Natural killer cell treated with Interleukin-12 subunit alpha and Interleukin-12 subunit beta and Interleukin-15 and Interleukin-18, amount 100 ng/mL, for 72 hours (primary cell): ENCODE results near the gene ATG2A. TPM values are rescaled to one million over a fixed set of nuclear protein-coding genes. Genes with fewer than 3 reads are reported as not detected.

Experiments used
- ATAC-seq, 2 donors: fragments of 150-1000 bp; cut with Tn5 transposase in 1 of 2; sonication (Bioruptor Pico), chemical (Tn5 transposase) in 1 of 2; 2 replicates each; pipeline ENCODE4 v1.10.0; 2021
- DNase-seq: peaks from one replicate; pipeline ENCODE4 v3.0.0; 2022; ENCODE audit warnings: low spot score
- H3K27ac Mint-ChIP-seq, 2 donors: 1 replicate in 1 of 2; 2 replicates in 1 of 2; pipeline ENCODE4 v1.8.0; 2022; ENCODE audit warnings: mixed read lengths in 2 of 2, mild to moderate bottlenecking in 1 of 2, moderate library complexity in 1 of 2
- H3K27me3 Mint-ChIP-seq, 2 donors: 1 replicate in 1 of 2; 2 replicates in 1 of 2; pipeline ENCODE4 v1.8.0; 2022; ENCODE audit warnings: mixed read lengths in 2 of 2
- H3K36me3 Mint-ChIP-seq: one replicate; pipeline ENCODE4 v1.8.0; 2022; ENCODE audit warnings: mixed read lengths
- H3K4me1 Mint-ChIP-seq, 2 donors: 1 replicate in 1 of 2; 2 replicates in 1 of 2; pipeline ENCODE4 v1.8.0; 2022; ENCODE audit warnings: low read depth in 2 of 2, mixed read lengths in 2 of 2, mild to moderate bottlenecking in 1 of 2
- H3K4me3 Mint-ChIP-seq: one replicate; pipeline ENCODE4 v1.8.0; 2022; ENCODE audit warnings: mixed read lengths
- H3K9me3 Mint-ChIP-seq: 2 replicates; pipeline ENCODE4 v1.8.0; 2022; ENCODE audit warnings: mixed read lengths
- total RNA-seq, 2 donors: library from RNA; stranded (reverse); gene quantifications; one replicate each; pipeline ENCODE4 v1.2.3, GENCODE V29; 2022

Gene ATG2A
- total RNA-seq, 2 donors from 2014 or later, result 24.1 to 31.9 TPM

- no peaks in the 10 kb centered on the region for H3K27me3 Mint-ChIP-seq
- H3K27ac Mint-ChIP-seq, result peak overlapping the region; percentile 83 to 97
- H3K4me1 Mint-ChIP-seq, result peaks cover 19 to 23% of the 10 kb centered on the region in 2 donors
- no peak for ATAC-seq
- DNase-seq, result no peak
- H3K4me3 Mint-ChIP-seq, result peak overlapping the region; percentile 86
- no peaks in the 10 kb centered on the region for H3K9me3 Mint-ChIP-seq
- H3K36me3 Mint-ChIP-seq, result no peaks in the 10 kb centered on the region
Observed at GRCh38 chr11:64918017-64918416, 1.0 kb upstream of the ATG2A start.

- DNase-seq (no peak), ATAC-seq (no peak)
- Mint-ChIP-seq H3K4me3 (peak overlapping the region; percentile 86), H3K36me3 (no peaks in the 10 kb centered on the region), H3K4me1 (peaks cover 19 to 23% of the 10 kb centered on the region in 2 donors), H3K9me3 (no peaks in the 10 kb centered on the region), H3K27ac (peak overlapping the region; percentile 83 to 97), H3K27me3 (no peaks in the 10 kb centered on the region)
Observed at GRCh38 chr11:64917663-64917995, 620 bp upstream of the ATG2A start.

DNA sequence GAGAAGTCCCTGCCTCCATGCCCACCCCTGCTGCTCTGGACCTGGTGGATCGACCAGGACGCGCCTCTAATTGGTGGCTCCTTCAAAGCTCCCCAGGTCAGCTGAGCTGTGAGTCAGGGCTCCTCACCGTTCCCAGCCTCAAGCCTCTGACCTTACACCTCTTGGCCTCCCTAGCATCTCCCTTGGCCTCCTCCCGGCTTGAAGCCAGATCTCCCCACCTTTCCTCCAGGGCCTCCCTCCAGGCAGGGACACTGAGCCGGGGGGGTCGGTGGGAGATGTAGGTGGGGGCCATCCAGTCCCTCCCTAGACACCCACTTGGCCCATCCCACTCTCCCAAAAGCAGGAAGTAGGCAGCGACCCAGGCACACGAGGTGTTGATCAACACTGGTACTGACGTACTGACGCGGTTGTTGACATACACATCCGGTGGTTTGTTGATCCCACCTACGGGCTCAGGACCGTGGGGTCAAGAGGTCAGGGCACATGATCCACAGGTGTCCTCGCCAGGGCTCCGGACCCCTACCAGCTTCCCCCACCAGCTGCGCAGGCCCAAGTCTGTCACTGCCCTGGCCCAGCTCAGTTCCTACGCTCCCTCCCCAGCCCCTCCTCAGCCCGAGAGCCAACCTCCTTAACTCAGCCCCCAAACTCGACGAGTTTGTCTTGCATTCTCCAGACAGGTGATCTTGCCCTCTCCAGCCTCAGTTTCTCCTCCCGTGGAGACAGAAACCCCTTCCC lies 802 bp downstream of the ATG2A start:
- no peaks in the 10 kb centered on the region for H3K27me3 Mint-ChIP-seq
- peaks cover 19 to 23% of the 10 kb centered on the region in 2 donors for H3K4me1 Mint-ChIP-seq
- peak overlapping the region; percentile 83 to 97 for H3K27ac Mint-ChIP-seq
- H3K4me3 Mint-ChIP-seq, result peak overlapping the region; percentile 86
- no peaks in the 10 kb centered on the region for H3K9me3 Mint-ChIP-seq
- H3K36me3 Mint-ChIP-seq, result no peaks in the 10 kb centered on the region
- ATAC-seq (peak; percentile 8 to 14), DNase-seq (no peak)

- DNase-seq (no peak), ATAC-seq (no peak)
- Mint-ChIP-seq H3K4me1 (peaks cover 19 to 23% of the 10 kb centered on the region in 2 donors), H3K36me3 (no peaks in the 10 kb centered on the region), H3K4me3 (peak overlapping the region; percentile 86), H3K27me3 (no peaks in the 10 kb centered on the region), H3K9me3 (no peaks in the 10 kb centered on the region), H3K27ac (peak overlapping the region; percentile 83 to 97)
Observed at GRCh38 chr11:64915376-64915887, 1.6 kb downstream of the ATG2A start.

GRCh38 chr11:64914123-64914522 lies 2.9 kb downstream of the ATG2A start:
- Mint-ChIP-seq H3K27ac (no peak overlapping the region), H3K36me3 (no peaks in the 10 kb centered on the region), H3K9me3 (no peaks in the 10 kb centered on the region), H3K4me3 (no peak overlapping the region), H3K27me3 (no peaks in the 10 kb centered on the region), H3K4me1 (peaks cover 19 to 23% of the 10 kb centered on the region in 2 donors)
- ATAC-seq, result no peak
- DNase-seq, result no peak

GRCh38 chr11:64913171-64913727 lies 3.8 kb downstream of the ATG2A start:
- Mint-ChIP-seq H3K4me3 (no peak overlapping the region), H3K9me3 (no peaks in the 10 kb centered on the region), H3K36me3 (no peaks in the 10 kb centered on the region), H3K27me3 (no peaks in the 10 kb centered on the region), H3K4me1 (peaks cover 19 to 23% of the 10 kb centered on the region in 2 donors), H3K27ac (no peak overlapping the region)
- no peak for DNase-seq
- ATAC-seq, result no peak

- no peaks in the 10 kb centered on the region for H3K27me3 Mint-ChIP-seq
- no peak overlapping the region for H3K27ac Mint-ChIP-seq
Observed at GRCh38 chr11:64911689-64912088, 5.3 kb downstream of the ATG2A start.

DNA sequence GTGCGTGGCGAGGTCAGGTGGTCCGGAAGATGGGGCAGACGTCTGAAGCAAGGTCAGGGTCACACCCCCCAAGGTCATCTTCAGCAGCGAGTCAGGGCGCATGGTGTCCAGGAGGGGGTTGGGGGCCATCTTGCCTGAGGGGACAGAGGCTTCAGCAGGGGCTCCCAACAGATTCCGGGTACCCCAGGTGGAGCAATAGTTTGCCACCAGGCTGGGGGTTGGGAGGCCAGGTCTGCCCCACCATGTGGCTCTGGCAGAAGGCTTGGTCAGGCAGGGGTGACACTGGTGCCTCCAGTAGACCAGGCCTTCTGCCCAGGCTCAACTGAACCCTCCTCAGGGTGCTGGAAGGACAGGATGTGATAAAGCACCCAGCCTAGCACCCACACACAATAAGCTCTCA lies 5.9 kb downstream of the ATG2A start:
- Mint-ChIP-seq H3K36me3 (no peaks in the 10 kb centered on the region), H3K27ac (no peak overlapping the region), H3K4me1 (peaks cover 4 to 7% of the 10 kb centered on the region in 2 donors), H3K4me3 (no peak overlapping the region), H3K27me3 (no peaks in the 10 kb centered on the region), H3K9me3 (no peaks in the 10 kb centered on the region)
- no peak for DNase-seq
- no peak for ATAC-seq

More at GRCh38 chr11:64911689-64912088, 5.3 kb downstream of the ATG2A start:
- no peak for DNase-seq
- peaks cover 9 to 12% of the 10 kb centered on the region in 2 donors for H3K4me1 Mint-ChIP-seq
- no peak for ATAC-seq
- no peaks in the 10 kb centered on the region for H3K9me3 Mint-ChIP-seq
- H3K36me3 Mint-ChIP-seq, result no peaks in the 10 kb centered on the region
- no peak overlapping the region for H3K4me3 Mint-ChIP-seq

- Mint-ChIP-seq H3K9me3 (no peaks in the 10 kb centered on the region), H3K36me3 (no peaks in the 10 kb centered on the region), H3K27ac (no peak overlapping the region), H3K27me3 (no peaks in the 10 kb centered on the region), H3K4me1 (peaks cover 0 to 3% of the 10 kb centered on the region in 2 donors), H3K4me3 (no peak overlapping the region)
- DNase-seq (no peak), ATAC-seq (no peak)
Observed at GRCh38 chr11:64910451-64911093, 6.4 kb downstream of the ATG2A start.

DNA sequence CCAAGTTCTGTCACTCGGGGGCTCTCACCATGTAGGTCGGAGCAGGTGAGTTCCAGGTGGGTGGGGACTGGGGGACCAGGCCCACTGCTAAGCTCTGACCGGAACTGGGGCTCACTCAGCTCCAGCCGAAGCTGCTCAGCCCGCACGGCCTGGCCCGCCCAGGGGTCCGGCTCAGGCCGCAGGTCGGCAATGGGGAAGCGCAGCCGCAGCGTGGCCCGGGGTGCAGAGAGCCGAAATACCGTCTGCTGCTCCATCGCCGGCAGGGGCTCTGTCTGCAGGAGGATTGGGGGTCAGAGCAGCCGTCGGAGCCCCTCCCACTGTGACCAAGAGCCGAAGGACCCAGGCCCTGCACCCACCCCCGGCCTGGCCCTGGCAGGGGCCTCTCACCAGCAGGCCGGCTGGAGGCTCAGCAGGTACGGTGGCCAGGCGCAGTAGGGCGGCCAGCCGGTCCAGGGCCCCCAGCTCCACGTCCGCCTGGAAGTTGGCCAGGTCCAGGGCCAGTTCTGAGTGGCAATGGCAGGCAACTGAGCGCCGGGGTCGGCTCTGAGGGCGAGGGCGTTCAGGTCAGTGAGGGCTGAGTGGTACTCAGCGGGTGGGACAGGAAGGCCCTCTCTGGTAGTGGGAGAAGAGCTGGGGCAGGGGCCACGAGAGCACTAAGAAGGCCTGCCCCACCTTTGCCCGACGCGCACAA lies 7.2 kb downstream of the ATG2A start:
- DNase-seq, result no peak
- no peak for ATAC-seq
- H3K9me3 Mint-ChIP-seq, result no peaks in the 10 kb centered on the region
- H3K27me3 Mint-ChIP-seq, result no peaks in the 10 kb centered on the region
- no peaks in the 10 kb centered on the region for H3K36me3 Mint-ChIP-seq
- no peak overlapping the region for H3K4me3 Mint-ChIP-seq
- H3K4me1 Mint-ChIP-seq, result peaks cover 0 to 3% of the 10 kb centered on the region in 2 donors
- no peak overlapping the region for H3K27ac Mint-ChIP-seq

DNA sequence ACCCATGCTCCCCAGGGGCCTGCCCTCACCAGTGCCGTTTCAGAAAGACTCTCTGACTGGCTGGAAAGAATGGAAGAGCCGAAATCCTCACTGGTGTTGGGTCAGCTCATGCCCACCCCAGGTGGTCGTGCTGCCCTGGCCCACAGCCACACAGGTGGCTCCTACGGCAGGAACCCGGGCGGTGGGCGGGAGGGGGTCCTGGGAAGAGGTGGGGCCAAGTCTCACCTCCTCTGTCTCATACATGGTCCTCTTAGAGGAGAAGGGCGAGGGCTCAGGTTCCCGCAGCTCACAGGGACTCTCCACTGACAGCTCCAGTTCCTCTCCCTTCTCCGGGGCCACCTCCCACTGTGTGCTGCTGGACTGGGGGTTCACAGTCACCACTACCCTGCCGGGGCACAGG lies 8.2 kb downstream of the ATG2A start:
- H3K9me3 Mint-ChIP-seq, result no peaks in the 10 kb centered on the region
- ATAC-seq (no peak), DNase-seq (no peak)
- H3K4me1 Mint-ChIP-seq, result no peaks in the 10 kb centered on the region
- no peak overlapping the region for H3K4me3 Mint-ChIP-seq
- H3K36me3 Mint-ChIP-seq, result no peaks in the 10 kb centered on the region
- H3K27me3 Mint-ChIP-seq, result no peaks in the 10 kb centered on the region
- no peak overlapping the region for H3K27ac Mint-ChIP-seq

GRCh38 chr11:64906314-64906635 lies 10.7 kb downstream of the ATG2A start:
- no peaks in the 10 kb centered on the region for H3K9me3 Mint-ChIP-seq
- peaks cover 0 to 3% of the 10 kb centered on the region in 2 donors for H3K4me1 Mint-ChIP-seq
- DNase-seq, result no peak
- ATAC-seq, result no peak
- H3K27me3 Mint-ChIP-seq, result no peaks in the 10 kb centered on the region
- no peak overlapping the region for H3K27ac Mint-ChIP-seq
- no peaks in the 10 kb centered on the region for H3K36me3 Mint-ChIP-seq
- H3K4me3 Mint-ChIP-seq, result no peak overlapping the region

GRCh38 chr11:64905516-64906313 lies 11.3 kb downstream of the ATG2A start:
- no peak overlapping the region for H3K27ac Mint-ChIP-seq
- DNase-seq, result no peak
- no peak overlapping the region for H3K4me3 Mint-ChIP-seq

More at GRCh38 chr11:64905516-64906313, 11.3 kb downstream of the ATG2A start:
- no peaks in the 10 kb centered on the region for H3K9me3 Mint-ChIP-seq
- H3K36me3 Mint-ChIP-seq, result no peaks in the 10 kb centered on the region
- no peak for ATAC-seq
- peaks cover 0 to 3% of the 10 kb centered on the region in 2 donors for H3K4me1 Mint-ChIP-seq
- no peaks in the 10 kb centered on the region for H3K27me3 Mint-ChIP-seq
